ENCODE data around the gene PSKH1. TPM values are rescaled to one million over a fixed set of nuclear protein-coding genes. Genes with fewer than 3 reads are reported as not detected.

Gene PSKH1
- total RNA-seq, 1 donor from 2014 or later: 19.5 TPM

GRCh38 chr16:67928561-67929364 lies 35.7 kb downstream of the PSKH1 start:
- Histone ChIP-seq H3K27me3 (ENCODE audit: low read depth) (no peaks in the 10 kb centered on the region), H3K36me3 (peaks cover 30% of the 10 kb centered on the region), H3K4me1 (peaks cover 41% of the 10 kb centered on the region), H3K27ac (replicated peaks) (no peak overlapping the region), H3K4me3 (no peak overlapping the region), H3K9me3 (replicated peaks) (no peaks in the 10 kb centered on the region)
- intact Hi-C loops (cut with micrococcal nuclease): no loop called here
- DNase-seq: peak; percentile 65
- peak; percentile 91 for TF ChIP-seq CTCF (IDR thresholded peaks at IDR 0.05; ENCODE audit: borderline replicate concordance)

GRCh38 chr16:67930191-67930590 lies 37.1 kb downstream of the PSKH1 start:
- intact Hi-C loops (cut with micrococcal nuclease): no loop called here
- Histone ChIP-seq H3K9me3 (replicated peaks) (no peaks in the 10 kb centered on the region), H3K36me3 (peaks cover 34% of the 10 kb centered on the region), H3K27ac (replicated peaks) (no peak overlapping the region), H3K4me3 (no peak overlapping the region), H3K27me3 (ENCODE audit: low read depth) (no peaks in the 10 kb centered on the region), H3K4me1 (peaks cover 42% of the 10 kb centered on the region)
- no peak for DNase-seq
- TF ChIP-seq CTCF (IDR thresholded peaks at IDR 0.05; ENCODE audit: borderline replicate concordance): no peak

GRCh38 chr16:67930678-67931211 lies 37.7 kb downstream of the PSKH1 start:
- H3K4me1 ChIP-seq: peaks cover 41% of the 10 kb centered on the region
- TF ChIP-seq CTCF (IDR thresholded peaks at IDR 0.05; ENCODE audit: borderline replicate concordance): no peak
- H3K4me3 ChIP-seq: no peak overlapping the region
- H3K36me3 ChIP-seq: peaks cover 34% of the 10 kb centered on the region
- H3K9me3 ChIP-seq (replicated peaks): no peaks in the 10 kb centered on the region
- intact Hi-C loops (cut with micrococcal nuclease): no loop called here
- no peak overlapping the region for H3K27ac ChIP-seq (replicated peaks)
- DNase-seq: no peak
- no peaks in the 10 kb centered on the region for H3K27me3 ChIP-seq (ENCODE audit: low read depth)

- TF ChIP-seq CTCF (IDR thresholded peaks at IDR 0.05; ENCODE audit: borderline replicate concordance): no peak
- Histone ChIP-seq H3K4me1 (peaks cover 41% of the 10 kb centered on the region), H3K27ac (replicated peaks) (no peak within 1 kb of the TSS), H3K4me3 (no peak within 1 kb of the TSS), H3K36me3 (peaks cover 34% of the 10 kb centered on the region), H3K9me3 (replicated peaks) (no peaks in the 10 kb centered on the region), H3K27me3 (ENCODE audit: low read depth) (no peaks in the 10 kb centered on the region)
- no peak for DNase-seq
- intact Hi-C loops (cut with micrococcal nuclease): no loop called here
These were observed 38.8 kb downstream of the PSKH1 start, which contains the start of gene CTRL for GRCh38 chr16:67931712-67932461. Gene CTRL, minus strand, starts transcription at chr16:67931862. Its CDS starts 10 bp downstream, at chr16:67931852.

- DNase-seq: no peak
- no peak overlapping the region for H3K4me3 ChIP-seq
- intact Hi-C loops (cut with micrococcal nuclease): no loop called here
- no peaks in the 10 kb centered on the region for H3K27me3 ChIP-seq (ENCODE audit: low read depth)
- H3K9me3 ChIP-seq (replicated peaks): no peaks in the 10 kb centered on the region
- no peak overlapping the region for H3K27ac ChIP-seq (replicated peaks)
- no peak for TF ChIP-seq CTCF (IDR thresholded peaks at IDR 0.05; ENCODE audit: borderline replicate concordance)
- H3K4me1 ChIP-seq: peaks cover 44% of the 10 kb centered on the region
- H3K36me3 ChIP-seq: peaks cover 30% of the 10 kb centered on the region
These were observed 39.4 kb downstream of the PSKH1 start for GRCh38 chr16:67932462-67932840.
